LoVo (cell line): ENCODE results near the gene USP7.

Source experiments
- DNase-seq: peaks from one replicate; pipeline ENCODE4 v3.0.0-alpha.2; 2016; ENCODE audit warnings: low spot score

The USP7 gene

DNA sequence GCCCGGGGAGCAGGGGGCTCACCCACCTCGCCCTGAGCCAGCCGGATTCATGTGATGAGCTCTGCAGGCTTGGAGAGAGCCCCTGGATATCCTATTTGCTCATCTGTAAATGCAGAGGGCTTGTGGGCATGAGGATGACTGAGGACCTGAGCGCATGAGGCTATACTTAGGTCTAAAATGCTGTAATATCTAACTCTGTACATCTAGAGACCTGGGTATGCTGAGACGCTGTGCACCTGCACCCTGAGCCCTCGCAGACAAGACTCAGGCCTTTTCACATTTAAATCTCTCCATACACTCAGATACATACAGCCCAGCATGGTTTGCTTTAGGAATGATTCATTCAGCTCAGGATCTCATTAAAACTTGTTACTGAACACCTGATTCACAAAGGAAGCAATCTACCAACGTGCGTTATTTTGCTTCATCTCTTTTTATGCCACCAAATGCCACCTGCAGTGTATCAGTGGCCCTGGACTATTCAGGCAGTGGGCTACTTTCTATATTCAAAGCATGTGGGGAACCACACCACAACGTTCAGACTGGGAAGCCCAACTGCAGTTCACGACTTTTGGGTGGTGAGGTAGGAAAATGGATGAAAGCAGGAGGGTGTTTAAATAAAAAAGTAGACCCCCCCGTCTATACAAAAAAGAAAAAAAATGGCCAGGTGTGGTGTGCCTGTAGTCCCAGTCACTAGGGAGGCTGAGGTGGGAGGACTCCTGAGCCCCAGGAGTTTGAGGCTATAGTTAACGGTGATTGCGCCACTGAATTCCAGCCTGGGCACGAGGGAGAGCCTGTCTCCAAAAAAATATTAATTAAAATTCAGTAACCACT is 12.0 kb downstream of the USP7 start:
- DNase-seq: no peak

DNA sequence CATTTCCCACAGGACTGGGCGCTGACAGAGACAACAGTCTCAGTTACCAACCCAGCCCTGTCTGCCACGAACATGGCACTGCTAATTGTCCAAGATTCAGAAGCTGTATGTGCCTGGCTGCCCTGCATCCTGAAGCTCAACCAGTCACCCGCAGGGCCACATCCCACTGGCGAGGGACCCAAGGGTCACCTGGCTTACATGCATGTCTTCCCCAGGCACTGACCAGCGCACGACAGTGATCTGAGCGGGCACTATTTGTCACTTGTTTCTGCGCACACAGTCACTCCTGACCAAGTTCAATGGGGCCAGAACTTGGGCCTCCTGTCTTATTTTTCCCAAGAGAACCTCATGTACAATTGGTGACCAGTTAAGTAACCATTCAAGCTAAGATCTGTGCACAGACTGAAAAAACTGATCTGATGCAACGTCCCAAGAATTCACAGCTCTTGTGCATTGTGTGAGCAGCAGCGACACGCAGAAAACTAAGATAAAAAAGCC is 13.1 kb downstream of the USP7 start:
- DNase-seq: no peak

DNA sequence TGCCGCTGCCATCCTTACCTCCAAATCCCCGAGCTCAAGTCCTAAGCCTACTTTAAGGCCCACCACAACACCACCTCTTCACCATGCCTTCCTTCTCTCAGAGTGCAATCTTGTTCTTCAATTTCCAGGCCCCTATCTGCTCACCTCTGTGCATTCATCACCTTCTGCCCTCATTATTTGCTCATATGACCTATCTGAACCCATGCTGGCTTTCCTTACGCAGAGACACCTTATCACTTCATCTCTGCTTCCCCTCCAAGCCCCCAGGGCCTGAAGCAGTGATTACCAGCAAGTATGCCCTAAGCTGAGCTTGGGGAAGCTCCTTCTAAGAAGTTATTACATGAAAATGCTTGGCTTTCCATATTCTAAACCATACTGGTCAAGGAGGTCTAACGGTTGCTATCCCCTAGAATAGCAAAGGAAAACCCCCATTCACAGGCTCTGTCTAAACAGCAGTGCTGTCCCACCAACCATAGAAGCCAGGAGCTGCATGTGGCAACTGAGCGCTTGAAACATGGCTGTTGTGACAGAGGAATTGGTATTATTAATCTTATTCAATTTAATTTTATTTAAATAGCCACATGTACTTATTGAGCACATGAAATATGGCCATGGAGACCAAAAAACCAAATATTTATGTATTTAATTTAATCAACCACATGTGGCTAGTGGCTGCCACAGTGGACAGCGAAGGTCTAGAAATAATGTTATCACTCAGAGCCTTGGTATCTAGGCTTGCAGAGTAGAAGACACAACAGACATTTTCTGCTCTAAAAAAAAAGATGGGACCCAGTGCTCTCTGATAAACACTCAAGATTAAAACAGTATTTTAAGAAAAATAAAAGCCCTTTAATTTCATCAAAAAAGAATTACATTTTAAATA is 13.9 kb downstream of the USP7 start:
- DNase-seq: no peak

DNA sequence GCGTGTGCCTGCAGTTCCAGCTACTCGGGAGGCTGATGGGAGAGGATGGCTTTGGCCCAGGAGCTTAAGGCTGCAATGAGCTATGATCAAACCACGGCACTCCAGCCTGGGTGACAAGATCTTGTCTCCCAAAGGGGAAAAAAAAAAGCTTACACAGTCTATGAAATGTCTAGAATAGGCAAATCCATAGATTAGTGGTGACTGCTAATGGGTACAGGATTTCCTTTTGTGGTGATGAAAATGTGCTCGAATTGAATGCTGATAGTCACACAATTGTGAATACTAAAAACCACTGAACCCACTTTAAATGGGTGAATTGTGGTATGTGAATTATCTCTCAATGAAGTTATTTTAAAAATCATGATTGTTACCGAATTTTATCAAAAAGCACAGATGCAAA is 14.9 kb downstream of the USP7 start:
- no peak for DNase-seq

DNA sequence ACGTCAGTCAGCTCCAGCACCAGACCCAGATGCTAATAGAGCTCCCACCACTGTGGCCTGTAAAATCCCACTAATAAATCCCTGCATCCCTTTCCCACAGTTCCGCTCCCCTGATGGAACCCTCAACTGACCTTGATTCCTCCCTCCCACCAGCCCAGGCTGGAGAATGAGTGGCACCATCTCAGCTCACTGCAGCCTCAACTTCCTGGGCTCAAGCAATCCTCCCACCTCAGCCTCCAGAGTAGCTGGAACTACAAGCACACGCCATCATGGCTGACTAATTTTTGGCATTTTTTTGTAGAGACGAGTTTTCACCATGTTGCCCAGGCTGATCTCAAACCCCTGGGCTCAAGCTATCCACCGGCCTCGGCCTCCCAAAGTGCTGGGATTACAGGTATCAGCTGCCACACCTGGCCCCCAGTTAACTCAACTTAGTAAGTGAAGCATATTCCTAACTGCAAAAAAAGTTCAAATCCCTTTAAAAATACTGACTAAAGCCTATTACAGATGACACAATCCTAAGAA is 15.6 kb downstream of the USP7 start:
- DNase-seq: no peak

DNA sequence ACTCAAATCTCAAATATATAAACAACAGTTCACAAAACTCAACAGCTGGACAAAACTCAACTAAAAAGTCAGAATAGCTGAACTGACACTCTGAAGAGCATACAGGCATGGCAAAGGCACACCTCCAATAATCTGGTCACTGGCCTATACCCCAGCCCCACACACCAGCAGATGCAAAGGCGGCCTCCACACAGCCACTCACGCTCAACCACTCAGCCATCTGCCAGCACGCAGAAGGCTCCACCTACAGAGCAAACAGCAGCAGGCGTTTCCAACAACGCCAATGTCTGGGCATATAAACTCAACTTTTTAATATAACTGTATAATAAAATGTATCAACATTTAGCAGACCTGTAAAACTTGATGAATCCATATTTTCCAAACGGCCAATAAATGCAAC is 17.2 kb downstream of the USP7 start:
- DNase-seq: no peak

DNA sequence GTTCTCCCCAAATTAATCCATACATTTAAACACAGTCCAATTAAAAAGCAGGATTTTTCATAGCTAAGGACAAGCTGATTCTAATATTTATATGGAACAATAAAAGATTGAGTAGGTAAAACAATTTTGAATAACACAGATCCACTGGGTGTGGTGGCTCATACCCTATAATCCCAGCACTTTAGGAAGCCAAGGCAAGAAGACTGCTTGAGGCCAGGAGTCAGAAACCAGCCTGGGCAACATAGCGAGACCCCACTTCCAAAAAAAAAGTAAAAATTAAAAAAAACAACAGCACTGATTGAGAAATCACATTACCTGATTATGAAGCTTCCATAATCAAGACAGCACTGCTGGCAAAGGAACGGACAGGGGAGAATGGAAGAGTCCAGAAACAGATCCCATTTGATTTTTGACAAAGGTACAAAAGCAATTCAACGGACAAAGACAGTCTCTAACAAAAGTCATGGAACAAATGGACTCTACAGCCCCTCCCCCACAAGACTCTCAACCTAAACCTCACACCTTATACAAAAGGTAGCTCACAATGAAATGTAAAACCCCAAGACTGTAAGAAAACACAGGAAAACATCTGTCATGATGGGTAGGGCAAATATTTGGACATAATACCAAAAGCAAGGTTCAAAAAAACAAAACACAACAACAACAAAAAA is 17.9 kb downstream of the USP7 start:
- DNase-seq: no peak

DNA sequence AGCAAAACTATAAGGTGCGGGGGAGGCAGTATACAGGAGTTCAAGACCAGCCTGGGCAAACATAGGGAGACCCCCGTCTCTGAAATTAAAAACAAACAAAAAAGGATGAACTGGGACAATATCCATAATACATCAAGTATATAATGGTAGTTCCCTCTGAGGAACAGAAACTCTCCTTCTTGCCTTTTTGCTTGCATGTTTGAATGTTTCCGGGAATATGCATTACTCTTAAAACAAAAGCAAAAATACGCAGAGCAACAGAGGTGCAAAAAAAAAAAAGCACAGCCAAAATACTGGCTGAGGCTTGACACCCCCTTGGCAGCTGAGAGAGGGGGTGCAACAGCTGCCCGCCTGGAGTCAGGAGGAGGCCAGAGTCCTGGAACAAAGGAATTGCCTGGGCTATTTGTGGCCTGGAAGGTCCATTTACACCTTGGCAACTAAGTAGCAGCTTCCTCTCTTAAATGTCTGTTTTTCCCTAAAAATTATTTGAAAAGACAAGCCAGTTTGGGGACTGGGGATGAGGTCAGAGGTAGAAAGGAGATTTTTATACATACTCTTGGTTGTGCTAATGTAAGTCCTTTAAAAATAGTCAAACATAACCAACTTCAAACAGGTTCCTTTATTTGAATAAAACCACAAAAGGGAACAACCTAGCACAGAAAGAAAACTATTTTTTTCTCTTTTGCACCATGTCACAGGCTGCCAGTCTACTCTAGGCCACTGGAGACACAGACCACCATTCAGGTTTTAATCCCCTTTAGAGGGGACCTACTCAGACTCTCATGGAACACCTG is 19.5 kb downstream of the USP7 start:
- no peak for DNase-seq

DNA sequence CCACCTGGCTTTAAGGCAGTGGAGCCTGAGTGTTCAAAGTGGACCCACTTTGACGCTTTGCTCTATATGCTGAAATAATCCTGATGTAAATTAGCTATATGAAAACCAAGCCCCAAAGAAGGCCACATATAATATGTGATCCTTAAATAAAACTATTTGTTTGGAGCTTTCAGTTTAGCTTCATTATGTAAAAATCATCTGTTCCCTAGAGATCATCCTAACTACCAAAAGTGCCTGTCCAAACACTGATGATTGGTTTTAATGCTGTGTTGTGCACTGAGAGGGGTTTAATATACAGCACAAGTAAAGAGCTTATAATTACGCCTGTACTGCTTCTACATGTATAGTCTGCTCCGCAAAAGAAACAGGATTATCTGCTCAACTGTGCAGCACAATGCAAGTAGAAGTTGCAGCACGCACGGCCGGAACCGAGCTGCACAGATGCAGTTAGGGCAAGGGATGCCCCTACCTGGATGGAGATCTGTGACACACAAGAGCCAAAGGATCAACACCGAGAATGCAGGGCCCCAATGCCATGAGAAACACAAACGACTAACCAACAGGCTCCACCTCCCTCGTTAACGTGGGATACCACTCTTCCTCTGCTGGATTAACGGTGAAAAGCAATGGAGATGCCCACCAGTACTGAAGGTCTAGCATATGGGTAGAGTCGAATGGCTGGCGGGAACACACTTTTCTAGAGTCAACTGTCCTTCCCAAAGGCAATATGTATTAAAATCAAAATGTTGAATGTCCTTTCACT is 20.5 kb downstream of the USP7 start:
- DNase-seq: no peak

DNA sequence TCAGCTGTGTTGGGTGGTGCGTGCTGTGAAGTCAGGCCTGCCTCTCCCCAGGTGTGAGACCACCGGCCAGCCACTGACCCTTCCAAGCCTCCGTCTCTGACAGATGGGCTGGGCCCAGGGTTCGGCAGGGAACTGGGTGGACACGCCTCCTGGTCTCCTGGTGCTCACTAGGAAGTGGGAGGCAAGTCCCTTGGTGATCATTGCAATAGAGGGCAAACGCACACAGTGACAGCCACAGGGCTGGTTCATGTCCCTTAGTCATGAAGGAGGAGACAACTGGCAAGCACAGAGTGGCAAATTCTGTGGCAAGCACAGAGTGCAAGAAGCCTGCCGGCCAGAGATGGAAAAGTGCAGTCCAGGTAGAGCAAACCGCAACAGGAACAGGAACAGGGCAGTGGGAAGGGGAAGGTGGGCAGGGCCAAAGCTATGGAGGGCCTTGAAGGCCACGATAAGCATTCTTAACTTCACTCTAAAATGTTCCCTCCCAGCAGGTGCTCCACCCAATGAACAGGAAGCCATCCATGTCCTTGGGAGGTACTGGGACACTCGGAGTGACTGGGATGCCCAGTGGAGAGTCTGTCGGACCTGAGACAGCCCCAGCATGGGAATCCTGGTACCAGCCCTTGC is 21.9 kb downstream of the USP7 start:
- DNase-seq: no peak

DNA sequence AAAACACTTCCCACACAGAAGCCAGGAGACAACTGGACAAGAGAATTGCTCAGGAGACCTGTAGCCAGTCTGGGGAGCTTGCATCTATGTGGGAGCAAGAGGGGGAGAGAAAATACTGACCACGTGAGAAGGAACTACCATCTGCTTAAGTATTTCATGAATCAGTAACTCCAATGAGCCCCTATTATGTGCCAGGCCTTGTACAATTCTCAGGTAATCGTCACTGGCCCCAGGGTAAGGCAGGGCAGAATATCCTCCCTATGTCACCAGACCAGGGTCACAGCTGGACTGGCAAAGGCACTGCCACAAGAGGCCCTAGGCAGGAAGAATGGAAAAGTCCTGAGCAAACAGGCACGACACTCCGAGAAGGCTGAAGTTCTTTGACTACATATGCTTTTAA is 25.9 kb downstream of the USP7 start:
- no peak for DNase-seq

DNA sequence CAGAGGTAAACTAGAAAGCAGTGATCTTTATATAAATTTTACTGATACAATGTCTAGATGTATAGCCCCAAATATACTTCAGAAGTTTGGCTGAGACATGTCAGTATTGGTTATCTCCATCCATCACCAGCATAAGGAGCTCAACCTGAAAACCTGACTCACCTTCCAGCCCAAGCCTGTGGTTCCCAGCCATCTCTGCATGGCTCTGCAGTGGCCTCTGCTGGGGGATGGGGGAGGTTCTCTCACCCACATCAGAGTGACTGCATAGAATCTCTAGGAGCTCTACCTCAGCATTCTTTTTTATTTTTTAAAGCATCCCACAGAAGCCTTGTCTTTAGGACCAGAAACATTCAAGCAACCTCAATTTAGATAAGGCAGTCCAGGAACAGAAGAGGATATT is 27.3 kb downstream of the USP7 start:
- DNase-seq: peak; percentile 22

DNA sequence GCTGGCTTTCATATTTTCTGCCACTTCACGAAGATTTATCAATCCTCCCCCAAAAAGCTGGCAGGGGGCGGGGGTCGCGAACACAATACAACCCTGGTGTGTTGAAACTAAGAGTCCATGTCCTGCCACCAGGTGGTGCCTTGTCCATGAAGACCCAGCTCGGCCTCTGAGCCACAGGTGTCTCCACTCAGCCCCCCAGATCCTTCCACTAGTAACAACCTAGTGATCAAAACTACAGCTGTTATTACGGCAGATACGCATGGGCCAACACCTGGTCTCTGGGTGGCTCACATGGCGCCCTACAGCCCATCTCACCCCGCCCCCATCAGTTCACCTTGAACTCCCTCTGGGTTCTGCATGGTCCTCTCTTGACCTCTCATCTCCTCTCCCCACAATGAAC is 27.7 kb downstream of the USP7 start:
- no peak for DNase-seq

DNA sequence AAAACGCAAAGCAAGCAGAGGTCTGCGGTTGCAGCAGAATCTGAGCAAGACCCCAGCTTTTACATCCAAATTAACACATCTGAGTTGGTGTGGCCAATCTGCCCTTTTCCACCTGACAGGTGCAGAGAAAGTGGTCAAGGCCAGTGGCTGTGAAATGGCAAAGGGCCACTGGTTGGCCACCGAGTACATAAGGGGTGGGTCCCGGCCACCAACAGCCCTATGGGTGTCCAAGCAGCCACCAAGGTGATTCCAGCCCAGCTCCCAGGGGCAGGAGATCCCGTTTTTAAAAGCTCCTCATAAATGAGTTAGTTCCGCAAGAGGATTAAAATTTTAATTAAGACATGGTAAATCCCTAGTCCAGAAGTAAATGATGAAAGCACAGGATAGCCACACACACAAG is 29.1 kb downstream of the USP7 start:
- DNase-seq: no peak

DNA sequence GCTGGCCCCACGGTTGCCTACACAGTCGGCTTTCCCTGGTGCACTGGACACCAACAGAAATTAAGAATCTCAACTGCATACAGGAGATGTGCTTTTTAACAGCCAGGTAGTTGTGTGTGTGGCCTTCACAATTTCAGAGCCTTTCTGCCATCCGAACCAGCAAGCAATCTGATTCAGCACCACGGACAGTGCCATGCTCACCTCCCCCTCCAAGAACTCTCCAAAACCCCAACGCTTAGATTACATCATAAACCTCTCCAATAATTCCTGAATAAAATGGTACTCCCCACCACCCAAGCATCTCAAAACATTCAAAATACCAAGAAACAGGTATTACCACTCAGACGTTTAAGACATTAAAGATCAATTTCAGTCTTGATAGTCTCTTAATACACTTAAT is 31.8 kb downstream of the USP7 start:
- DNase-seq: no peak

DNA sequence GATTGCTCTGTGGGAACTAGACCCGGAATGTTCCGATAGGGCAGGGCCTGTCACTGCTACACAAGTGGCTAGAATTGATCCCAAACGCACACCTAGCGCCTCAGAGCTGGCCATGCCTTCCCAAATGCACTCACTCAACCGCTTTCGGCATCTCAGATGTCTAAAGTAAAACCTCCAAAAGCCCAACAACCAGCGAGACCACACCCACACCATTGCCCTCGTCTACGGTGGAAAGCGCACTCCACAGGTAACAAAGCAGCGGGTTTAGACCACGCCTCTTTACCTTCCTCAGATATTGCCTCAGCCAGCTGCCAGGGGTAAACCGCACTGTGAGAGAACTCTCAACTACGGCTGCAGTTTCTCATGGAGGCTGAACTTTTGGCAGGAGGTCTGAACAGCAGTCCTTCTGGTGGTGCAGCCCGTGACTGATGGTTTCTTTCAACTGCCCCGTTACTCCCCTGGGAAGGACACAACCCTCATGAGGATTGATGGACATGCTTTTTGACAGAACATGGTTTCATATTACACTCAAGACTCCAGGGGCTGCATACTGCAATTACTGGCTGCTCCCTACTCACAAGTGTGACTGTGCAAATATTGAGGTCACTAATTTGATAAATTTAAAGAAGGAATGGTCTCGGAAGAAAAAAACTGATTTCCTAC is 34.5 kb downstream of the USP7 start:
- no peak for DNase-seq

DNA sequence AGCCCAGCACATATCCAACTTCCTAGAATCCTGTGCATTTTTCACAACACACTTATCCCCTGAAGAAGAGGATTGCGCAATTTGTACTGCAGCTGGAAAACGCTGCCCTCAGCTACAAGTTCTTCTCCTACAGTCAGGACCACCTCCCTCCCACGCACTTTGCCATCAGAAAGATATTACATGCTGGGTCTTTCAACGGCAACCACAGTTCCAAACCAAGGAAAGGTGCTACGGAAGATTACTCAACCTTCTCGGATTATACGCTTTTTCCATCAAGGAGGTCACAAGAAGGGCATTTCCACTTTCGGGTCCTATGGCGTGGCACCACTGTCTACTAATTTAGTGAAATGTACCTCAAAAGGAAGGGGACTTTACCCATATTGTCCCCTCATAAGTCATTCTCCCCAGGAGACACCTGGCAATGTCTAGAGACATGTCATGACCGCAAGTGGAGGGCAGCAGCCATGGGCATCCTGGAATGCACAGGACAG is 35.2 kb downstream of the USP7 start:
- no peak for DNase-seq

DNA sequence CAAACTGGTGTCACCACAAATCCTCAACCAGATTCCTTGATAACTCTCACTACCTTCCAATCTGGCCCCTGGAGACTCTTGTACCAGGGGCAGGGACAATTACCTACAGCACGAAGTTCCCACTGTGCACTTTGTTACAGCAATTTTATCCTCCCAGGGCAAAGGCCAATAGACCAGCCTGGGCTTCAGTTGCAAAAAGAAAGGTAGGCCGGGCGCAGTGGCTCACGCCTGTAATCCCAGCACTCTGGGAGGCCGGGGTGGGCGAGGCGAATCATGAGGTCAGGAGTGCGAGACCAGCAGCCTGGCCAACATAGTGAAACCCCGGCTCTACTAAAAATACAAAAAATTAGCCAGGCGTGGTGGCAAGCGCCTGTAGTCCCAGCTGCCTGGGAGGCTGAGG is 36.9 kb downstream of the USP7 start:
- no peak for DNase-seq

DNA sequence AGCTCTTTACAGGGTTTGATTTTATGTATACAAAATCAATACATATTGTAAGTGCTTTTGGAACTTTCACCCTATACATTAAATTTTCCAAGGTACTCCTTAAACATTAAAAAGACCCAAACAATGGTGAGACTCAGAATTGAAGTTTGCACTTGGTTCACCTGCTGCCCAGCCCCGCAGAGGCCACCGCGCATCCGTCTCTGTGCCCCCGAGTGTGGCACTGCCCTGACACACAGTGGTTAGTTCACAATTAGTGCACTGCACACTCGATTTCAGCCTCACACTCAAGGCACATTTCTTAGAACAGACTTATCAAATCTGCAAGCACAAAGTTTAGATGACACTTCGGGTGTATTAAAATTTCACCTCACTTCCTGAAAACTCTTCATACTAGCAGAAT is 38.3 kb downstream of the USP7 start:
- no peak for DNase-seq

DNA sequence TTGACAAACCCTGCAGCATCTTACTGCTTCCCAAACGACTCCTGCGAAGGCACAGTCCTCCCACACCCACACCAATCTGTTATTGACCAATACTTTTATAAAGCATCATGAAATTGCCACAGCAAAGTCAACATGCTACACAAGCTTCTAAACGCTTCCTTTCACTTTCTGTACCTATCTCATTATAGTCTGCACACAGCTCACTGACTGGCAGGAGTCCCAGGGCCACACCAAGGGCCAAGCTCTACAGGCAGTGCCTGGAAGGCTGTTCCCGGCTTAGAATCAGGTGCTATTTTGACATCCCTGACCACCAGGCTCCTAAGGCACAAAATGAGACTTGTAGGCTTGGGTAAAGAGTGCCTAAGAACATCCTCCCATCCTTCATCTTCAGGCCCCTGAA is 39.5 kb downstream of the USP7 start:
- no peak for DNase-seq
